GM18498 (cell line): Measurements from ENCODE around the gene EXOC7.

ENCODE experiments used
- ATAC-seq: cut with Tn5 transposase; IDR thresholded peaks from one replicate; pipeline ENCODE4 v1.9.1; 2021; ENCODE audit warnings: mild to moderate bottlenecking, moderate library complexity; ENCODE audit not compliant: unreplicated experiment

The EXOC7 gene

DNA sequence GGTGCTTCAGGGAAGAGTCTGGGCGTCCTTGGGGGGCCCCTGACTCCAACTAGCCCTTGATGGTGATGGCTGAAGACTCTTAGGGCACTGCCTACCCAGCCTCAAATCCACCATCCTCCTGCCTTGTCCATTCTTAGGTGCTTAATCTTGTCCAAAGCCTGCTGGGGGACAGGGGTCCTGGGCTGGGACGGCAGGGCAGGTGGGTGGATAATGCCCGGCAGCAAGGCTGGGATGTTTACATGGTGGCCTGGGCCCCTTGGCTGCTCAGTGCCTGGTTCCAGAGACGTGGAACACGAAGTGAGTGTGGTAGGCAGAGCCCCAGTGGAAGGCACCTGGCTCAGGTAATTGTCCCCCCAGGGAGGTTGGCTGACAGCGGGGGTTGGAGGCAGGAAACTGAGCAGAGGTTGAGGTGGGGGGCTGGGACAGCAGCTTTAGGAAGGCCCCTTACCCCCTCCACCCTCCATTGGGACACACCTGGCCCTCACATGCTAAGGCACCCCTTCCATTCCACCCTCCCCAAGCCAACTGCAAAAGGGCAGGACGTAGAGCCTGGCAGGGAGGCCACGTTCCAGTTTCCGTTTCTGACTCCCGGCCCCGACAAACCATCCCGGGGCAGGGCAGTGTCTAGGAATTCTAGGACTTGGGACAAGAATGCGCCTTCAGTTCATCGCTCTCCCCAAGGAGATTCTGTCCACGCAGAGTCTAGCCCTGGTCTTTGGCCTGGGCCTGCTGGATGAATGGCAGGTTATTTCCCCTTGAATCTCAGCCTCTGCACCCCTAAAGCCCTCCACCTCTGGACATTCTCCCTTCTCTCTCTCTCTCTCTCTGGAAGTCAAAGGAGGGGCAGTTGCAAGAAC lies 35.5 kb upstream of the EXOC7 start:
- no peak for ATAC-seq

DNA sequence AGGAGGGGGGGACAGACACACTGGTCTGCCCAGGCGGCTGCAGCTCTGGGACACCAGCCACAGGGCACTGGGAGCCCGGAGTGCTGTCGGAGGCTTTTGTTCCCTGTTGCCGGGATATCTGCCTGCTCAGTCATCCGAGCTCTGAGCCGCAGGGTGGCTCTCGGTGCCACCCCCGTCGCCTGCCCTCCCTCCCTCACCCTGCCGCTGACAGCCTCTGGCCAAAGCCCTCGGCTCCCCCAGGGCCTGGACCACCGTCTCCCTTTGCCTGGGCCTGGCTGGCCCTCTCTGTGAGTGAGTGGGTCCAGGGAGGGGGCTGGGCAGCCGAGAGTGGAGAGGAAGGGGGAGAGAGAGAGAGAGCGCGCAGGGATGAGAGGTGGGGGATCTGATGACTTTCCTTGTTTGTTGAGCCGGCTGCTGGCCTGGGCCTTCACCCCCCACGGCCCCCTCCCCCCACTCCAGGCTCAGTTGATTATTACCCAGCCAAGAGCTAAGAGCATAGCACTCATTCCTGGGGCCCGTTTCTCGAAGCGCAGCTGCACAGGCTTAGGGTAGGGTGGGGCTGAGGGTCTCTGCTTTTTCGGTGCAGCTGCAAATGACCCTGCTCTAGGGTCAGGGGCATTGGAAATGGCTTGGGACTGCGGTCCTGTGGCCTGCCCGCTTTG lies 34.8 kb upstream of the EXOC7 start:
- ATAC-seq, result no peak

DNA sequence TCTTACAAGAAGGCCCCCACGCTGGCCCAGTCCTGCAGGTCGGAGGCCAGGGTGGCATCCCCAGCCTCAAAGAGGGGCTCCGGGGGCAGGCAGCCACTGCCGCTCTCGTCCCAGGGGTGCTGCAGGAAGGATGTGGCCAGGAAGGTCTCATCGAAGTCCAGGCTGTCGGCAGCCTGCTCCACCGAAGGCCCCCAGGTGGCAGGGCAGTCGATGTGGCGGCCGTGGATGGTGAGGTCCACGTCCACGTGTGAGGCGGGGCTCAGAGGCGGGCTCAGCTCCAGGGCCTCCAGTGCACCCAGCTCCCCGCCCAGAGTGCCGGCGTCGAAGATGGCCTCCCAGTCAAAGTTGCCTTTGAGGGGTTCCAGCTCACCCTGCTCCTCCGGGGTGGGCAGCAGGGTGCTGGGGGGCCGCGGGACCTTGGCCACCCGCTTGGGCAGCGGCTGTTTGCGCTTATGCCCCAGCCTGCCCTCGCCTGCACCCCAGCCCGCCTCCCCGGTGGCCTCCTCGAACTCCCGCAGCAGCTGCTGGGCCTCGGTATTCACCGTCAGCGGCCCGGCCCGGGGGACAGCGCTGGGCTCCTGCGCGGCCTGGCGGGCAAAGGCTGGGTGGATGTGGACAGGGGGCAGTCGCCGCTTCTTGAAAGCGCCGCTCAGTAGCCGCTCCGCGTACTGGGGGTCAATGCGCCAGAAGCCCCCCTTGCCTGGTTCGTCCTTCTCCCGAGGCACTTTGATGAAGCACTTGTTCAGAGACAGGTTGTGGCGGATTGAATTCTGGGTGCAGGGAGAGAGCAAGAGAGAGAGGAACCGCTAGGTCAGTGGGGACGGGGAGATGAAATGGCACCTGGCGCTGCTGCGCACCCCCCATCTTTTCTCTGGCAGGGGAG lies 34.0 kb upstream of the EXOC7 start:
- ATAC-seq, result no peak

DNA sequence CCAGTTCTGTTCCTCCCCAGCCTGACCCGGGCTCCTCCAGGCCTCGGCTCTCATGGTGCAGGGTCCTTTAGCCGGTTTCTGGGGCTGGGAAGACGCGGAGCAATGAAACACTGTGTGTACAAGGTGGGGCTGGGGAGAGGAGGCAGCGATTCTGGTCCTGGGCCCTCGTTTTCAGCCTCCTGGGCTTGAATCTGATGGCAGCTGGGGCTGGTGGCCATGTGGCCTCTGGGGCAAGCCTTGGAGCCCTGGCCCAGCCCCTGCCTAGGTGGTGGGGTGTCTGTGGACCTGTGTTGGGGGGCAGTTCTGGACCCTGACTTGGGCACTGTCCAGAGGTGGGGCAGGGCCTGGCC lies 33.4 kb upstream of the EXOC7 start:
- ATAC-seq, result no peak

DNA sequence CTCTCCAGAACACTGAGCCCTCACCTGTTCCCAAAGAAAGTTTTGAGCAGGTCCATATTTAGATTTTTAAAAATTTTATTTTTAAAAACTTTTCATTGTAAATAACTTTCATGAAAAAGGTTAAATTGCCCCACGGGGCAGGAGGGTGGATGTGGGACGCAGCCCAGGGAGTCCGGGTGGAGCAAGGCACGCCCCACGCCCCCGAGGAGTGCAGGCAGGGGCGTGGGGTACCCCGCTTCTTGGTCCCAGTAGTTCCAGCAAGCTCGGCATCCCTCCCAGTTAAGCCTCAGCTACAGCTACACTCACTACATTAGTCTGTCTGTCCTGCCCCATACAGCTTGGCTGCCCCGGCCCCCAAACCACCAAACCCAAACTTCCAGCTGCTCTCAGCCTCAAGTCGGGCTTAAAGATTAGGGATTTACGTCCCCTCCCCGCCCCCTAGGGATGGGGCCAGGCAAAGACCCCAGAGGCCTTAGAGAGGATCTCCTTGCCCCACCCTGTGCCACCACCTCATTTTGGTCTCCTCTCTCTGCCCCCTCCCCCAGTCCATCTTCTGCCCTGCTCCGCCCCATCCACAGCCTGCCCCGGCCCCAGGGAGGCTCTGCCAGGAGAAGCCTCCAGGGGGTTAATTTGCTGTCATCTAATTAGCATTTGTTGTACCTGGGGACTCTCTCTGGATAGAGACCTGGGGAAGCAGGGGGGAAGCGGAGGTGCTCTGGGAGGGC lies 32.9 kb upstream of the EXOC7 start:
- no peak for ATAC-seq

DNA sequence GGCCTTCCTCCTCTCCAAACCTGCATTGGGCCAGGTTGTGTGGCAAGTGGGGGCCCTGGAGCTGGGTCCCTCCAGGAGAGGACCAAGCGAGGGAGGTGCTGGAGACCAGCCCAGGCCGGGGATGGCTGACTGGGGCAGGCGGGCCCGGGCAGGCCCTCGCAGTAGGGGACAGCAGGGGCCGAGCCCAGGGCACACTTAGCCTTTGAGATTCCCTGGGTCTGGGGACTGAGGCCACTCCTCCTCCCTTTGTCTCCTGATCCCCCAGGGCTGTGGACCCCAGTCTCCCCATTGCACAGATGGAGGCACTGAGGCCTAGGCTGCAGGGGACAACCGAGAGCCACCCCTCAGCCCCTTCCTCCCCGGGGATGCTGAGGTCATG lies 32.2 kb upstream of the EXOC7 start:
- no peak for ATAC-seq

DNA sequence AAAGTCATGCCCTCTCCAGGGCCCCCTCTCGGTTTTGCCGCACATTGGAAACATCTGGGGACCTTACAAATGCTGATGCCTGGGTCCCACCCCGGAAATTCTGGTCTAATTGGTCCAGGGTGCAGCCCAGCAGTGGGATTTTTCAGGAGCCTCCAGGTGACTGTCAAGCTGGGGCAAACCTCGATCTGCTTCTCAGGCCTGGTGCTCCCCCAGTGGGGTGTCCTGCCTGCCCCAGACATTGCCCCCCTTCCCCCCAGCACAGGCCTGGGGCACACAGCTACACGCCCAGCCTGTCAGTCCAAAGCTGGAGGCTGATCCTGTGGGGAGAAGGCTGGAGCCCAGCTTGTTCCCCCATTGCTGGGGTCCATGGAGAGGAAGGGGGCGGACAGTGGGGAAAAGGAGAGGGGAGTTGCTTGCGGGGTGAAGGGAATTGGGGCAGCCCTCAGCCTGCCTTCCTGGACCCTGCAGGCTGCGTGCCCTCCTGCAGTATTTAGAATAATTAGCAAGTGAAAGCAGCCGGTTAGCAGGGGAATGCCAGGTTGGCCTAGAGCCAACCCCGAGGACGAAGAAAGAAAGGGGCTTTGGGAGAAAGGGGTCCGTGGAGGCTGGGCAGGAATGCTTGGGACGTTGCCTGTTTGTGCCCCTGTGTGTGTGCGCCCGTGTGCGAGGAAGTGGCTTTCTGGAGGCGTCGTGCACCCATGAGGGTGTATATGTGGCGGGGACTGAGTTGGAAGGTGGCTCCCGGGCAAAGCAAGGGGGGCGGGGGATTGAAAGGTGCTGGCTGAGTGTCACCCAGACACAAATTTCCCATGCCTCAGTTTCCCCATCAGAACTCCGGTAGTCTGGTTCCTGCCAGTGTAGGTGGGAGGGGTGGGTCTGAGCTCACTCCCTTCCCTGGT lies 31.6 kb upstream of the EXOC7 start:
- ATAC-seq, result no peak

DNA sequence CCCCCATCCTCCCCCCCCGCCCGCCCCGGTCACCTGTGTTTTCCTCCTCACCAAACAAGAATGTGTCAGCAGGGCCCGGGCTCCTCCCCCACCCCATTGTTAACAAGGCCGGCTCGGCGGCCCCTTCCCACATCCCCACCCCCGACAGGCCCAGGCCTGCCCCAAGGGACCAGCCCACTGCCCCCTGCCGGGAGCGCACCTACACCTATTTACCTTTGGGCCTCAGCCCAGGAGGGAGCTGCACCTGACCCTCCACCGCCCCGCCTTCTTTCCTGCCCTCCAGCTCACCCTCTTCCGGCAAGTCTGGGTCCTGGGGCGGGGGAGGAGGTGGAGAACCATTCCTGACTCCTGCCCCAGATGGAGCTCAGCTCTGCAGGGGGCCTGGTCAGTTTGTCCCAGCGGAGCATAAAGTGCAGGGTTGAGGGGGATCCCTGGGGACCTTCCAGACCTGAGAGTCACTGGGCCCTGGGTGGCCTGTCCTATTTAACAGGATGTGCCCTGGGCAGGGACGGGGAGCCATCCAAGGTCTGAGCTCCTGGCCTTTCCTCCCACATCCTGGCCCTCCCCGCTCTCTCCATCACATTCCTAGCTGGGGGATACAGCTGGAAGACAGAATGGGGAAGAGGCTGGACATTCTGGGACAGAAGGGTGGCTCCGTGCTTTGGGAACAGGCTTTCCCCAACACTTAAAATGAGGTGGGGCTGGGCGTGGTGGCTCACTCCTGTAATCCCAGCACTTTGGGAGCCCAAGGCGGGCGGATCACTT lies 29.2 kb upstream of the EXOC7 start:
- no peak for ATAC-seq

DNA sequence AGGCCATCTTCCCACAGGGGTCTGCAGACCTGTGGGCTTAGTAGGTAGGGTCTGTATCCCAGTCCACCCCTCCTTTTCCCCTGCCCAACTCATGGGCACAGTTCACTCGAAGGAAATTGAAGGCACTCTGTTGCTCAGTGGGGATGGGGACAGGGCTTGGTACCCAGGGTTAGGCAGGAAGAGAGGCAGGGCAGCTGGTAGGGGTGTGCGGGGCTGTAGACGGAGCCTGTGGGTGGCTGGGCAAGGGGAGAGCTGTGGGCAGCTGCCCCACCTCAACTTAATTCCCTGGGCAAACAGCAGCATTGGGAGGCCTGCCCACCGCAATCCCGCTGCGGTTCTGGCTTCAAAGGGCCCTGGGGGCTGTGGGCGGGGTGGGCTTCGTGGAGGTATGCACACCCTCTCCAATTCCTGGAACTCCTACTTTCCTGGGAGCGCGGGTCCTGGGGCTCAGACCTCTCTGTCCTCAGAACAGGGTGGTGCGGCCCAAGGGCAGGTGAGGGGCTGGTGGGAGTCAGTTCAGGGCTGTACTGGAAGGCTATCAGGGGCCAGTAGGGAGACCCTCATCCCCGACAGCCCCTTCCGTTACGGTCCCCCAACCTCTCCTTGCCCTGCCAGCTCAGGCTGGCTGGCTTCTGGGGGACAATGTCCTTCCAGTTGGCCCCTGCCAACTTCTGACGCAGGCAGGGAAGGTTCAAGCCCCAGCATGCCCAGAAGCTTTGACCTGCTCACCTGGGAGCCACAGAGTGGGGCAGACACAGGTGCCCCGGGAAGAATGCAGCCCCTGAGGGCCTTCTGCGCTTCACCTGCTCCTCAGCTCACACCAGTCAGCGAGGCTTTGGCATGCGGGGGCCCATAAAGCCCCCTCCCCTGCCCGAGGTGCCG lies 28.3 kb upstream of the EXOC7 start:
- ATAC-seq, result no peak

DNA sequence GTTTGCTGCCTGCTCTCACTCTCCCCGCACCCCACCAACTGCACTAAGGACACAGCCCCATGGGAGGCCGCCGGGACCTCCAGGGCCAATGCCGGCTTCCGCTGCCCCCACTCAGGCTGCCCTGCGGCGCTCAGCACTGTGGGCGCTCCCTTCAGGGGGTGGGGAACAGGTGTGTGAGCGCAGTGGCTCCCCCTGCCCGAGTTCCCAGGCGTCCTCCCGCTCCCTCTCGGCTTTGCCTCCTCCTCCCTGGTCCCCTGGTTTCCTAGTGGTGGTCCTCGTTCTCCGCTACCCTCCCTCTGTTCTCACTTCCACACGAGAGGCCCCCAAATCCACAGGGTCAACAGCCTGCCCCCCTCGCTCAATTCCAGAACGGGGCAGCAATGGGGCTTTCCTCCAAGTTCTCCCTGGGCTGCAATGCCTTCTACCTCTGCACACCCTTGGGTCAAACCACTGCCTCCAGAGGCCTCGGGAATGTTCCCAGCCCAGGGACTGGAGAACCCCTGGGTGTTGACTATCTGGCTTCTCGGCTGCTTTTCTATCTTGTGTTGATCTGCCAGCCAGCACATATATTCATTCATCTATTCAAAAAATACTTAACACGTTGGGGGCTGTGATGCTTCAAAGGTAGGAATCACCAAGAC lies 27.6 kb upstream of the EXOC7 start:
- ATAC-seq, result no peak

DNA sequence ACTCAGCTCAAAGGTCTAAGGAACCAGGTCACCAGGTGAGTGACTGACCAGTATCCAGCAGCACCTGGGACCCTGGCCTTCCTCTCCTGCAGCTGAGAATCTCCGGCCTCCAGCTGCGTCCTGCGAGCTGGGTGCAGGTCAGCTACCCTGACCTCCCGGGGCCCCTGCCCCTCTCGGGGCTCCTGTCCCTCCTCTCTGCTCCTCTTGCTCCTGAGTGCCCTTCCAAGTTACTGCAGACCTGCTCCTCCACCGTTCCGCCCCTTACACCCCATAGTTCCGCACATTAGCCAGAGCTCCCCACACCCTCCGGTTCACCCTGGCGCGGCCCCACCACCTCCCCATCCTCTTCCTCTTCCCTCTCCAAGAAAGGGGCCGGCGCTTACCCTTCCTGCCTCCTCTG lies 26.9 kb upstream of the EXOC7 start:
- no peak for ATAC-seq

DNA sequence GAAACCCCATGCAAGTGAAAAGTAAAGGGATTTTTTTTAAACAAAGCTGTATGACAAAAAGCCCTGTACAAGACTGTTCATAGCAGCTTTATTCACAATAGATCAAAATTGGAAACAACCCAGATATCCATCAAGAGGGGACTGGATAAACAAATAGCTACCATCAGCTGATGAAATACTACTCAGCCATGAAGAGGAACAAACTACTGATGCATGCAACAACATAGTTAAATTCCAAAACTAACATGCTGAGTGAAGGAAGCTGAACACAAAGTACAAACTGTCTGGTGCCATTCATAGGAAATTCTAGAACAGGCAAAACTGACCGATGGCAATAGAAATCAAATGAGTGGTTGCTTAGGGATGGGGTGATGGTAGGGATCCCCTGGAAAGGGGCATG lies 22.3 kb upstream of the EXOC7 start:
- ATAC-seq, result no peak

DNA sequence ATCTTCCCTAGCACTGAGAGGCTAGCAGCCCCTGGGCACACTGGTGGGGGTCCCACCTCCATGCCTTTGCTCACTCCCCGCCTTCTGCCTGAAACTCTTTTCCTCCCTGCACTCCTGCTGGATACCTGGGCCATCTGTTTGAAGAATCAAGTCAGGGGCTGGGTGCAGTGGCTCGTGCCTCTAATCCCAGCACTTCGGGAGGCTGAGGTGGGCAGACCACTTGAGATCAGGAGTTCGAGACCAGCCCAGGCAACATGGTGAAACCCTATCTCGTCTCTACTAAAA lies 21.7 kb upstream of the EXOC7 start:
- no peak for ATAC-seq

DNA sequence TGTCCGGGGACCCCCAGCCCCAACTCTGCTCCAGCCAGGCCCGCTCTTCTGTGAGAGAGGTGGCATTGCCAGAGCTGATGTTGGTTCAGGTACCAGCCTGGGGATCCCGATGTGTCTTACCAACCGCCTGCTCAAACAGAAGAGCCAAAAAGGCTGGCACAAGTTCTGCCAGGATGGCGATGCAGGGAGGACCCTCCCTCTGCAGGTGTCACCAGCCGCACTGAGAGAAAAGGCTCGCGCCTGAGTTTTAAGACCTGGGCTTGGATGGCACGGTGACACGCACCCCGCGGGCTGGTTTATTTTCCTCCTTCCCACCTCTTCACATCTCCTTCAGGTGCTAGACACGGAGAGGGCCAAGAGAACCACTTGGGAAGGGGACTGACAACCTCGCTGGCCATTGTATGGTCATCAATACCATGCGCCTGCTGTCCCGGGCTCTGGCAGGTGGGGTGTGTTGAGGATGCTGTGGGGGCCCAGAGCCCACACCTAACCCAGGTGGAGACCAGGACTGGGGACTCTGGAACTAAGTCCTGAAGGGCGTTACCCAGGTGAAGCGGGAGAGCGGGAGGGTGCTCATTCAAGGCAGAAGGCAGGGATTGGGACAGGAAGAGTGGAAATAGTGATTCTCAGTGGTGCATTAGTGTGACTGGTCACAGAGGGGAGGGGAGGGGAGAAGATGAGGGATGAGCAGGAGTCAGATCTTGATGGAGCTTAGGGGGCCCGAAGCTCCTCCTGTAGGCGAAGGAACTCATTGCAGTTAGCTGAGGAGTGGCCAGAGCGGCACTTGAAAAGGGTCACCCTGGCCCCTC lies 21.2 kb upstream of the EXOC7 start:
- ATAC-seq, result no peak

DNA sequence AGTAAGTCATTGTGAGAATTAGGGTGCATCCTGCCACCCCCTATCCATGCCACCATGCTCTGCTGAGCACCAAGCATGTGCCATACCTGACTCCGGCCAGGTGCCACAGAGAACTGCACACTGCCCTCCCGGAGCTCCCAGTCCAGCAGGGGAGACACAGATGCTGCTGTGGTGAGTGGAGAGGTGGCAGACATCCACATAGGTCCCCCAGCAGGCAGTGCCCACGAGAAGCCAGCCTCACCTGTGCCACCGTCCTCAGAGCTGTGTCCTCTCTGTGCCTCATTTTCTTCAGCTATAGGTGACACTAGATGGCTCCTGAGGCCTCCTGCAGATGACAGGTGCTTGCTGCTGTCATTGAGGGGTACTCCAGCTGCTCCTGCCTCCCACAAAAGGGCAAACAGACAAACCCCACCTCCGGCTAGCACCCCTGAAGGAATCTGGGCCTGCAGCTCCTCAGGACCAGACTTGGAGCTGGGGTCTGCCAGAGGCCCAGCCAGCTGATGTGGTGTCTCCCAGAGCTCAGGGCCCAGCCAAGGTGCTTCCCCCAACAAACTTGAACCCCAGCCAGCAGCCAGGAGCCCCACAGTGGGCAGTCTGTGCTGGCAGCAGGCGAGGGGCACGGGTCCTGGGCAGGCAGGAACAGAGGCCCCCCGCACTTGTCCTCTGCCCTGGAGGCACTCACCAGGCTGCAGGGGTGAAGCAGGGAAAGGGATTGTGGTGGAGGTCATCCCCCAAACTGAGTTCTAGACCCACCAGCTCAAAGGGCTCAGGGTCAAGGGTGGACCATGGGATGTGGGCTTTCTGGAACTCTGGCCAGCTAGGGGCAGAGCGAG lies 20.4 kb upstream of the EXOC7 start:
- no peak for ATAC-seq

DNA sequence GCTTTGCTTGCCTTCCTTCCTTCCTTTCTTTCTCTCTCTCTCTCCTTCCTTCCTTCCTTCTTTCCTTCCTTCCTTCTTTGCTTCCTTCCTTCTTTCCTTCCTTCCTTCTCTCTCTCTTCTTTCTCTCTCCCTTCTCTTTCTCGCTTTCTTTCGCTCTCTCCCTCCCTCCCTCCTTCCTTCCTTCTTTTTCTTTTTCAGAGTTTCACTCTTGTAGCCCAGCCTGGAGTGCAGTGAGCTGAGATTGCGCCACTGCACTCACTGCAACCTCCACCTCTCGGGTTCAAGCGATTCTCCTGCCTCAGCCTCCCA lies 19.6 kb upstream of the EXOC7 start:
- no peak for ATAC-seq
